BE2C (cell line): ENCODE data around the gene GLG1.

ENCODE experiments used
- DNase-seq: peaks from one replicate; pipeline ENCODE4 v3.0.0-alpha.2; 2020
- H3K27me3 ChIP-seq: fragments of 250-450 bp; sonication (Bioruptor Pico); 2 replicates; pipeline ENCODE4 v1.5.1; 2020; ENCODE audit warnings: mild to moderate bottlenecking
- H3K36me3 ChIP-seq: fragments of 250-450 bp; sonication (Bioruptor Pico); 2 replicates; pipeline ENCODE4 v1.5.1; 2020; ENCODE audit warnings: mild to moderate bottlenecking
- H3K4me1 ChIP-seq: fragments of 250-450 bp; sonication (Bioruptor Pico); 2 replicates; pipeline ENCODE4 v1.5.1; 2020
- H3K4me3 ChIP-seq: 2 replicates; pipeline ENCODE4 v1.5.1; 2011; ENCODE audit warnings: low read depth, low read length
- H3K9me3 ChIP-seq: fragments of 250-450 bp; sonication (Bioruptor Pico); 2 replicates; pipeline ENCODE4 v1.5.1; 2020
- TF ChIP-seq, protein P1 (sequence below): IDR thresholded peaks from 2 replicates; pipeline ENCODE4 v1.5.1; 2012; ENCODE audit warnings: mild to moderate bottlenecking, low read depth, low read length

The GLG1 gene

DNA sequence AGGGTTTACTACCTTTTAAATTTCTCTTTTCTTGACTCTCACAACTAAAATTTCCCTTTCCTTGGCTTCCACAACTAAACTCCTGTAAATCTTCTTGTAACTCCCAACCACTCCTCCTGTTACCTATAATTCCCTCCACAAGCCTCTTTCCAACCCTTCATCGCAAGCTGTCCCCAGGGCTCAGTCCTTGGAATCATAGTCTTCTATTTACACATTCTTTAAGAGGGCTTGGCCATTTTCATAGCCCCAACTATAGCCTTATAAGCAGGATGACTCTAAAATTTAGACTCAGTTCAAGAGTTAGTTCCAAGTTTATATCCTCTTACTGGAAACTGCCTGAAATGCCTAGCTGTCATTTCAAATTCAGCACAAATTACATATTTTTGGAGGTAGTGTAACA is 23.9 kb downstream of the GLG1 start:
- Histone ChIP-seq H3K4me3 (no peak overlapping the region), H3K27me3 (no peaks in the 10 kb centered on the region), H3K36me3 (no peaks in the 10 kb centered on the region), H3K9me3 (no peaks in the 10 kb centered on the region), H3K4me1 (peaks cover 2% of the 10 kb centered on the region; the same call in 1 of the 2 replicates)
- TF ChIP-seq, protein P1, sequence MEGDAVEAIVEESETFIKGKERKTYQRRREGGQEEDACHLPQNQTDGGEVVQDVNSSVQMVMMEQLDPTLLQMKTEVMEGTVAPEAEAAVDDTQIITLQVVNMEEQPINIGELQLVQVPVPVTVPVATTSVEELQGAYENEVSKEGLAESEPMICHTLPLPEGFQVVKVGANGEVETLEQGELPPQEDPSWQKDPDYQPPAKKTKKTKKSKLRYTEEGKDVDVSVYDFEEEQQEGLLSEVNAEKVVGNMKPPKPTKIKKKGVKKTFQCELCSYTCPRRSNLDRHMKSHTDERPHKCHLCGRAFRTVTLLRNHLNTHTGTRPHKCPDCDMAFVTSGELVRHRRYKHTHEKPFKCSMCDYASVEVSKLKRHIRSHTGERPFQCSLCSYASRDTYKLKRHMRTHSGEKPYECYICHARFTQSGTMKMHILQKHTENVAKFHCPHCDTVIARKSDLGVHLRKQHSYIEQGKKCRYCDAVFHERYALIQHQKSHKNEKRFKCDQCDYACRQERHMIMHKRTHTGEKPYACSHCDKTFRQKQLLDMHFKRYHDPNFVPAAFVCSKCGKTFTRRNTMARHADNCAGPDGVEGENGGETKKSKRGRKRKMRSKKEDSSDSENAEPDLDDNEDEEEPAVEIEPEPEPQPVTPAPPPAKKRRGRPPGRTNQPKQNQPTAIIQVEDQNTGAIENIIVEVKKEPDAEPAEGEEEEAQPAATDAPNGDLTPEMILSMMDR = no peak
- no peak for DNase-seq

DNA sequence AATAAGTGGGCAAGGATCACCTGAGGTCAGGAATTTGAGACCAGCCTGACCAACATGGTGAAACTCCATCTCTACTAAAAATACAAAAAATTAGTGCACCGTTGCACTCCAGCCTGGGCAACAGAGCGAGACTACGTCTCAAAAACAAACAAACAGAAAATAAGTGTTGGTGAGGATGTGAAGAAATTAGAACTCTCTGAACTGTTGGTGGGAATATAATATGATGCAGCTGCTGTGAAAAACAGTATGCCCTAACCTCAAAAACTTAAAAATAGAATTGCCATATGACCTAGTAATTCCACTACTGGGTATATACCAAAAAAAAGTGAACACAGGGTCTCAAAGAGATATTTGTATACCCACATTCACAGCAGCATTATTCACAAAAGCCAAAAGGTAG is 26.1 kb downstream of the GLG1 start:
- Histone ChIP-seq H3K9me3 (no peaks in the 10 kb centered on the region), H3K36me3 (no peaks in the 10 kb centered on the region), H3K4me1 (peaks cover 2% of the 10 kb centered on the region; the same call in 1 of the 2 replicates), H3K4me3 (no peak overlapping the region), H3K27me3 (no peaks in the 10 kb centered on the region)
- TF ChIP-seq, protein P1 = no peak
- DNase-seq = no peak

DNA sequence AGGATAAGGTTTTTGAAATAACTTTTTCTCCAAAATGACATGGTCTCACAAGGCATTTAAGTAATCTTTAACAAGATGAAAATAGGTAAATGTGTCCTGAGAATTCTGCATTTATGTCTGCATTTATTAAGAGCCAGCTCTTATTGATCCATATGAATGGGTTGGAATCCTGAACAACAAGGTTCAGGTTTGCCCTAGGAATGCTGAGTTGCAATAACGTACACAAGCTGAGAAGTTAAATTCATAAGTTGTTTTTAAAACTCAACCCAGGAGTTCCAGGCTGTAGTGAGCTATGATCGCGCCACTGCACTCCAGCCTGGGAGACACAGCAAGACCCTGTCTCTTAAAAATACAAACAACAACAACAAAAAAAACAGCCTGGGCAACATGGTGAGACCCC is 28.1 kb downstream of the GLG1 start:
- no peaks in the 10 kb centered on the region for H3K36me3 ChIP-seq
- no peaks in the 10 kb centered on the region for H3K9me3 ChIP-seq
- no peak for DNase-seq
- TF ChIP-seq, protein P1 = no peak
- H3K4me3 ChIP-seq = no peak overlapping the region
- peaks cover 5% of the 10 kb centered on the region for H3K4me1 ChIP-seq
- H3K27me3 ChIP-seq = no peaks in the 10 kb centered on the region

DNA sequence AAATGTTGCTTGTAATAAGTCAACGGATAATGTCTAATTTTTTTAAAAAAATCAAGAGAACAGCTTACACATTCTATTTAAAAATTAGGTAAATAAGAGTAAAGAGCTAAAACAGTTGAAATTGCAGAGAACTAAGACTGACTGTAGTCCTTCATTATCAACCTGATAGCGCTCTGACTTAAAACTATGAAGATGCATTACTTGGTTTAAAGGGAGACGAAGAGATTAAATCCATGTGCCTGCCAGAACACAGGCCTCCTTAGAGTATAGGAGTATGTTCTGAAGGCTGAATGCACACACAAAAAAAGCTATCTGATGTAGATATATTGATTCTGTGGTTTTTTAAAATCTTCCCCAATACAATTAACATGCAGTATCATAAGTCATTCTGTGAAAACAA is 28.5 kb downstream of the GLG1 start:
- Histone ChIP-seq H3K27me3 (no peaks in the 10 kb centered on the region), H3K36me3 (no peaks in the 10 kb centered on the region), H3K4me3 (no peak overlapping the region), H3K4me1 (peaks cover 7% of the 10 kb centered on the region), H3K9me3 (no peaks in the 10 kb centered on the region)
- DNase-seq = no peak
- TF ChIP-seq, protein P1 = no peak

DNA sequence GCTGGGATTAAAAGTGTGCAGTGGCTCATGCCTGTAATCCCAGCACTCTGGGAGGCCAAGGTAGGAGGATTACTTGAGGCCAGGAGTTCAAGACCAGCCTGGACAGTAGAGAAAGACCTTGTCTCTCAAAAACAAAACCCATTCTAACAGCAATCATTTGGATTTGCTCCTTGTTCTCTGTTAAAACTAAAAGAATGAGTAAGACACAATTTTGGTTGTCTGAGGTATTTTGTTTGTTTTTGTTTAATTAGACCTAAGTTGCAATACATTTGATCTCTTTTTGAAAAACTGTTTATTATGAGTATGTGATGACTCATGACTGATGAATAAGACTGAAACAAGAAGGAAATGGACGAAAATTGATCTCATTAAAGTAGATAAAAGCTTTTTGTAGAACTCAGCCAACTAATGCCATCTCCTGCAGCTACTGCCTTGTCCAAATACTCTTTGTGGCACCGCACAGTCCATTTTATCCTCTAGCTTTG is 29.0 kb downstream of the GLG1 start:
- no peak overlapping the region for H3K4me3 ChIP-seq
- no peaks in the 10 kb centered on the region for H3K36me3 ChIP-seq
- peaks cover 7% of the 10 kb centered on the region for H3K4me1 ChIP-seq
- H3K27me3 ChIP-seq = no peaks in the 10 kb centered on the region
- DNase-seq = no peak
- no peaks in the 10 kb centered on the region for H3K9me3 ChIP-seq
- TF ChIP-seq, protein P1 = no peak

DNA sequence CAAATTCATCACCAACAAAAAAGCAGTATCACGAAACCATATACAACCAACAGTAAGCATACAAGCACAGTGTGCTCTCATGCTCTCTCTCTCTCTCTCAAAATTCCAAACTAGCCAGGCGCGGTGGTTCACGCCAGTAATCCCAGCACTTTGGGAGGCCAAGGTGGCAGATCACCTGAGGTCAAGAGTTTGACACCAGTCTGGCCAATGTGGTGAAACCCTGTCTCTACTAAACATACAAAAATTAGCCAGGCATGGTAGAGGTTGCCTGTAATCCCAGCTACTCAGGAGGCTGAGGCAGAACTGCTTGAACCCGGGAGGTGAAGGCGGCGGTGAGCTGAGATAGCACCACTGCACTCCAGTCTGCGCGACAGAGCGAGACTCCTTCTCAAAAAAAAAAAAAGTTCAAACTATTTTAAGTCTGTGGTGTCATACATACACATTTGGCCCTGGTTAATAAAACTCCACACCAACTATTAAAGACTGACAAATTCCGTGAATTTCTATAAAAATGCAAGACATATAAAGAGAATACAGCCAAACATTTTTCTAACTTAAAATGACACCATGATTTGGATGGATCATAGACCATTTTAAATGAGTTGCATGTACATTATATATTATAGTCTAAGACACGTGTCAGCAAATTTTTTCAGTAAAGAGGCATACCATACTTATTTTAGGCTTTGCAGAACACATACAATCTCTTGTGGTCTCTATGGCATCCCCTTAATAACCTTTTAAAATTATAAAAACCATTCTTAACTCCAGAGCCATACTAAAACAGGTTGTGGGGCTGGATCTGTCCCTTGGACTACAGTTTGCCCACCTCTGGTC is 30.9 kb downstream of the GLG1 start:
- no peaks in the 10 kb centered on the region for H3K36me3 ChIP-seq
- H3K9me3 ChIP-seq = no peaks in the 10 kb centered on the region
- H3K4me1 ChIP-seq = peaks cover 7% of the 10 kb centered on the region
- no peak overlapping the region for H3K4me3 ChIP-seq
- DNase-seq = no peak
- TF ChIP-seq, protein P1 = no peak
- H3K27me3 ChIP-seq = no peaks in the 10 kb centered on the region
